GM23338 (cell line): ENCODE measurements around the gene SUN5. TPM values are rescaled to one million over a fixed set of nuclear protein-coding genes. Genes with fewer than 3 reads are reported as not detected.

Experiments
- ATAC-seq: fragments of 200-7000 bp; cut with Tn5 transposase; 3 replicates; pipeline ENCODE4 v1.9.1; 2020
- DNase-seq: peaks from one replicate; pipeline ENCODE4 v3.0.0-alpha.2; 2015; ENCODE audit warnings: low spot score
- H2AFZ ChIP-seq: fragments of 200-600 bp; sonication (generic); 2 replicates; pipeline ENCODE4 v1.8.0; 2016; ENCODE audit warnings: antibody characterized with exemption, mild to moderate bottlenecking, moderate library complexity
- H3F3A ChIP-seq: fragments of 200-600 bp; sonication (generic); replicated peaks from 2 replicates; pipeline ENCODE4 v1.8.0; 2017; ENCODE audit warnings: antibody characterized with exemption, mixed run types, low read depth
- H3K27ac ChIP-seq: fragments of 200-600 bp; sonication (generic); 2 replicates; pipeline ENCODE4 v1.6.1; 2016; ENCODE audit warnings: low read depth
- H3K27me3 ChIP-seq: fragments of 200-600 bp; sonication (generic); 2 replicates; pipeline ENCODE4 v1.8.0; 2016; ENCODE audit warnings: mild to moderate bottlenecking, mixed run types, moderate library complexity; ENCODE audit not compliant: insufficient read depth
- H3K36me3 ChIP-seq: fragments of 200-600 bp; sonication (generic); 2 replicates; pipeline ENCODE4 v1.8.0; 2016; ENCODE audit warnings: mild to moderate bottlenecking; ENCODE audit not compliant: insufficient read depth
- H3K4me1 ChIP-seq: fragments of 200-600 bp; sonication (generic); 2 replicates; pipeline ENCODE4 v1.8.0; 2016; ENCODE audit warnings: mild to moderate bottlenecking, moderate library complexity; ENCODE audit not compliant: insufficient read depth
- H3K4me2 ChIP-seq: fragments of 200-600 bp; sonication (generic); 2 replicates; pipeline ENCODE4 v1.7.1; 2017; ENCODE audit warnings: mixed run types
- H3K4me3 ChIP-seq: fragments of 200-600 bp; sonication (generic); 2 replicates; pipeline ENCODE4 v1.6.1; 2016; ENCODE audit warnings: mixed run types
- H3K79me2 ChIP-seq: fragments of 200-600 bp; sonication (generic); replicated peaks from 2 replicates; pipeline ENCODE4 v1.8.0; 2017; ENCODE audit warnings: mild to moderate bottlenecking; ENCODE audit not compliant: insufficient read depth
- H3K9me2 ChIP-seq: fragments of 200-600 bp; sonication (generic); 2 replicates; pipeline ENCODE4 v1.8.0; 2017; ENCODE audit not compliant: insufficient read depth
- H4K20me1 ChIP-seq: fragments of 200-600 bp; sonication (generic); replicated peaks from 2 replicates; pipeline ENCODE4 v1.8.0; 2017; ENCODE audit warnings: mild to moderate bottlenecking; ENCODE audit not compliant: insufficient read depth
- H3K27ac Mint-ChIP-seq: 2 replicates; pipeline ENCODE4 v1.8.0; 2020; ENCODE audit warnings: inconsistent platforms, mild to moderate bottlenecking, moderate library complexity, mixed read lengths
- H3K27me3 Mint-ChIP-seq: 3 replicates; pipeline ENCODE4 v1.8.0; 2022; ENCODE audit warnings: low read depth, mild to moderate bottlenecking, moderate library complexity, mixed read lengths, inconsistent platforms; ENCODE audit not compliant: insufficient read depth, poor library complexity
- H3K36me3 Mint-ChIP-seq: 3 replicates; pipeline ENCODE4 v1.8.0; 2021; ENCODE audit warnings: low read depth, mild to moderate bottlenecking, inconsistent platforms, moderate library complexity, mixed read lengths
- H3K4me1 Mint-ChIP-seq: 3 replicates; pipeline ENCODE4 v1.8.0; 2020; ENCODE audit warnings: mild to moderate bottlenecking, inconsistent platforms, mixed read lengths
- H3K4me3 Mint-ChIP-seq: 3 replicates; pipeline ENCODE4 v1.8.0; 2021; ENCODE audit warnings: moderate library complexity, mild to moderate bottlenecking, inconsistent platforms, mixed read lengths
- H3K9me3 Mint-ChIP-seq: 3 replicates; pipeline ENCODE4 v1.8.0; 2020; ENCODE audit warnings: moderate library complexity, mild to moderate bottlenecking, inconsistent platforms, mixed read lengths
- CREB1 ChIP-seq: fragments of 250-450 bp; sonication (Bioruptor Pico); IDR thresholded peaks from 2 replicates; pipeline ENCODE4 v1.5.0; 2020; ENCODE audit warnings: low read depth, mild to moderate bottlenecking, moderate library complexity
- EZH2 ChIP-seq: fragments of 200-600 bp; sonication (generic); IDR thresholded peaks from one replicate; pipeline ENCODE4 v1.8.0; 2017; ENCODE audit warnings: antibody characterized with exemption, mild to moderate bottlenecking, low read depth; ENCODE audit not compliant: unreplicated experiment
- EZH2phosphoT487 ChIP-seq: fragments of 200-600 bp; sonication (generic); IDR thresholded peaks from one replicate; pipeline ENCODE4 v1.8.1; 2018; ENCODE audit warnings: antibody characterized with exemption; ENCODE audit not compliant: unreplicated experiment
- JUNB ChIP-seq: IDR thresholded peaks from one replicate; pipeline ENCODE4 v1.6.1; 2016; ENCODE audit warnings: antibody characterized with exemption; ENCODE audit not compliant: unreplicated experiment
- NANOG ChIP-seq: IDR thresholded peaks from 2 replicates; pipeline ENCODE4 v1.6.1; 2016; ENCODE audit warnings: antibody characterized with exemption, borderline replicate concordance
- POLR2AphosphoS5 ChIP-seq: IDR thresholded peaks from 2 replicates; pipeline ENCODE4 v1.6.1; 2016; ENCODE audit warnings: antibody characterized with exemption, low read depth
- STAT1 ChIP-seq: IDR thresholded peaks from one replicate; pipeline ENCODE4 v1.6.1; 2016; ENCODE audit warnings: antibody characterized with exemption; ENCODE audit not compliant: unreplicated experiment
- ZNF114 ChIP-seq: fragments of 250-450 bp; sonication (Bioruptor Pico); IDR thresholded peaks from 2 replicates; pipeline ENCODE4 v1.5.0; 2020; ENCODE audit warnings: mild to moderate bottlenecking, moderate library complexity
- ZNF331 ChIP-seq: fragments of 250-450 bp; sonication (Bioruptor Pico); IDR thresholded peaks from 2 replicates; pipeline ENCODE4 v1.5.0; 2020; ENCODE audit warnings: low read depth, mild to moderate bottlenecking, moderate library complexity
- polyA plus RNA-seq: library from polyadenylated mRNA; unstranded; fragments of >200 nt; fragmentation: Nextera tagmentation; extraction: Ambion mirVana; gene quantifications from 2 replicates; pipeline ENCODE4 v1.2.1, GENCODE V29; 2016
- total RNA-seq: library from RNA; depleted of rRNA; stranded (reverse); fragments of >200 nt; shearing (Covaris generic); gene quantifications from 2 replicates; pipeline ENCODE4 v1.2.3, GENCODE V29; 2014
- TF ChIP-seq, protein P1 (sequence below), 2 experiments: fragments of 200-600 bp in 1 of 2; sonication (generic) in 1 of 2; conservative IDR thresholded peaks; 2 replicates each; pipeline versions ENCODE4 v1.5.1 to v1.6.1; 2016 to 2017; ENCODE audit warnings: antibody characterized with exemption in 2 of 2, low read depth in 2 of 2, mild to moderate bottlenecking in 2 of 2, moderate library complexity in 1 of 2
- TF ChIP-seq, protein P2 (sequence below): IDR thresholded peaks from 2 replicates; pipeline ENCODE4 v1.6.1; 2016; ENCODE audit warnings: antibody characterized with exemption
- TF ChIP-seq, protein P3 (sequence below): fragments of 250-450 bp; sonication (Bioruptor Pico); IDR thresholded peaks from 2 replicates; pipeline ENCODE4 v1.5.0; 2020; ENCODE audit warnings: mild to moderate bottlenecking, moderate library complexity
- TF ChIP-seq, protein P4 (sequence below): IDR thresholded peaks from one replicate; pipeline ENCODE4 v1.6.1; 2018; ENCODE audit warnings: antibody characterized with exemption; ENCODE audit not compliant: unreplicated experiment

The SUN5 gene
- total and polyA plus RNA-seq, 2 experiments from 2014 or later, result not detected

DNA sequence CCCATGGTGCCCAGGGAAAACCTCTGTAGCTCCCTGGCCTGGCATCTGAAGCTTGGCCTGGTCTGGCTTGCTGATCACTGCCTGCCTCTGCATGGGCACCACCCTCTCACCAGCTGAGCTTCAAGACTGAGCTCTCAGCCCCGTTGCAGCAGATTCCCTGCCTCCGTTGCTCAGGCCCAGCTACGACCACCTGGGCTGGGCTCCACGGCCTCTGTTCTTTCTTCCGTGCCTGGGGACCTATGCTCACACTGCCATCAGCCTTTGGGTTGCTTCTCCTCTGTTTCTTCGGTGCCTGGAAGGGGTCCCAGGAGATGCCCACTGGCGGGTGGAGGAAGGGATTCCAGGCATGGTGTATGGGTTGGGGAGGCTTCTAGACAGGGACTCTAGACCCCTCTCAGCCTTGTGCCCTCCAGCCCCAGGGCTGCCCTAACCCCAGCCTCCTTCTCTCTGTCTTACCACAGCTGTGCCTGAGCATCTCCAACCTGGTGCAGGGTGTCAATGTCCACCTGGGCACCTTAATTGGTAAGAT, 12.4 kb upstream of the SUN5 start:
- DNase-seq, result no peak
- no peak overlapping the region for H3K4me3 Mint-ChIP-seq
- no peak overlapping the region for H3K27ac Mint-ChIP-seq
- no peak for ATAC-seq
- H3K9me3 Mint-ChIP-seq, result no peaks in the 10 kb centered on the region
- TF ChIP-seq EZH2phosphoT487 (no peak), STAT1 (no peak), POLR2AphosphoS5 (no peak), ZNF114 (CRISPR knock-in tag) (no peak), JUNB (no peak), CREB1 (CRISPR knock-in tag) (no peak), NANOG (no peak), EZH2 (no peak), ZNF331 (CRISPR knock-in tag) (no peak)
- TF ChIP-seq, protein P1, sequence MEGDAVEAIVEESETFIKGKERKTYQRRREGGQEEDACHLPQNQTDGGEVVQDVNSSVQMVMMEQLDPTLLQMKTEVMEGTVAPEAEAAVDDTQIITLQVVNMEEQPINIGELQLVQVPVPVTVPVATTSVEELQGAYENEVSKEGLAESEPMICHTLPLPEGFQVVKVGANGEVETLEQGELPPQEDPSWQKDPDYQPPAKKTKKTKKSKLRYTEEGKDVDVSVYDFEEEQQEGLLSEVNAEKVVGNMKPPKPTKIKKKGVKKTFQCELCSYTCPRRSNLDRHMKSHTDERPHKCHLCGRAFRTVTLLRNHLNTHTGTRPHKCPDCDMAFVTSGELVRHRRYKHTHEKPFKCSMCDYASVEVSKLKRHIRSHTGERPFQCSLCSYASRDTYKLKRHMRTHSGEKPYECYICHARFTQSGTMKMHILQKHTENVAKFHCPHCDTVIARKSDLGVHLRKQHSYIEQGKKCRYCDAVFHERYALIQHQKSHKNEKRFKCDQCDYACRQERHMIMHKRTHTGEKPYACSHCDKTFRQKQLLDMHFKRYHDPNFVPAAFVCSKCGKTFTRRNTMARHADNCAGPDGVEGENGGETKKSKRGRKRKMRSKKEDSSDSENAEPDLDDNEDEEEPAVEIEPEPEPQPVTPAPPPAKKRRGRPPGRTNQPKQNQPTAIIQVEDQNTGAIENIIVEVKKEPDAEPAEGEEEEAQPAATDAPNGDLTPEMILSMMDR (conservative IDR thresholded peaks at IDR 0.05; ENCODE audit: low read depth in 2 of 2), result no peak
- TF ChIP-seq, protein P2, sequence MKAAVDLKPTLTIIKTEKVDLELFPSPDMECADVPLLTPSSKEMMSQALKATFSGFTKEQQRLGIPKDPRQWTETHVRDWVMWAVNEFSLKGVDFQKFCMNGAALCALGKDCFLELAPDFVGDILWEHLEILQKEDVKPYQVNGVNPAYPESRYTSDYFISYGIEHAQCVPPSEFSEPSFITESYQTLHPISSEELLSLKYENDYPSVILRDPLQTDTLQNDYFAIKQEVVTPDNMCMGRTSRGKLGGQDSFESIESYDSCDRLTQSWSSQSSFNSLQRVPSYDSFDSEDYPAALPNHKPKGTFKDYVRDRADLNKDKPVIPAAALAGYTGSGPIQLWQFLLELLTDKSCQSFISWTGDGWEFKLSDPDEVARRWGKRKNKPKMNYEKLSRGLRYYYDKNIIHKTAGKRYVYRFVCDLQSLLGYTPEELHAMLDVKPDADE, result no peak
- TF ChIP-seq, protein P3, sequence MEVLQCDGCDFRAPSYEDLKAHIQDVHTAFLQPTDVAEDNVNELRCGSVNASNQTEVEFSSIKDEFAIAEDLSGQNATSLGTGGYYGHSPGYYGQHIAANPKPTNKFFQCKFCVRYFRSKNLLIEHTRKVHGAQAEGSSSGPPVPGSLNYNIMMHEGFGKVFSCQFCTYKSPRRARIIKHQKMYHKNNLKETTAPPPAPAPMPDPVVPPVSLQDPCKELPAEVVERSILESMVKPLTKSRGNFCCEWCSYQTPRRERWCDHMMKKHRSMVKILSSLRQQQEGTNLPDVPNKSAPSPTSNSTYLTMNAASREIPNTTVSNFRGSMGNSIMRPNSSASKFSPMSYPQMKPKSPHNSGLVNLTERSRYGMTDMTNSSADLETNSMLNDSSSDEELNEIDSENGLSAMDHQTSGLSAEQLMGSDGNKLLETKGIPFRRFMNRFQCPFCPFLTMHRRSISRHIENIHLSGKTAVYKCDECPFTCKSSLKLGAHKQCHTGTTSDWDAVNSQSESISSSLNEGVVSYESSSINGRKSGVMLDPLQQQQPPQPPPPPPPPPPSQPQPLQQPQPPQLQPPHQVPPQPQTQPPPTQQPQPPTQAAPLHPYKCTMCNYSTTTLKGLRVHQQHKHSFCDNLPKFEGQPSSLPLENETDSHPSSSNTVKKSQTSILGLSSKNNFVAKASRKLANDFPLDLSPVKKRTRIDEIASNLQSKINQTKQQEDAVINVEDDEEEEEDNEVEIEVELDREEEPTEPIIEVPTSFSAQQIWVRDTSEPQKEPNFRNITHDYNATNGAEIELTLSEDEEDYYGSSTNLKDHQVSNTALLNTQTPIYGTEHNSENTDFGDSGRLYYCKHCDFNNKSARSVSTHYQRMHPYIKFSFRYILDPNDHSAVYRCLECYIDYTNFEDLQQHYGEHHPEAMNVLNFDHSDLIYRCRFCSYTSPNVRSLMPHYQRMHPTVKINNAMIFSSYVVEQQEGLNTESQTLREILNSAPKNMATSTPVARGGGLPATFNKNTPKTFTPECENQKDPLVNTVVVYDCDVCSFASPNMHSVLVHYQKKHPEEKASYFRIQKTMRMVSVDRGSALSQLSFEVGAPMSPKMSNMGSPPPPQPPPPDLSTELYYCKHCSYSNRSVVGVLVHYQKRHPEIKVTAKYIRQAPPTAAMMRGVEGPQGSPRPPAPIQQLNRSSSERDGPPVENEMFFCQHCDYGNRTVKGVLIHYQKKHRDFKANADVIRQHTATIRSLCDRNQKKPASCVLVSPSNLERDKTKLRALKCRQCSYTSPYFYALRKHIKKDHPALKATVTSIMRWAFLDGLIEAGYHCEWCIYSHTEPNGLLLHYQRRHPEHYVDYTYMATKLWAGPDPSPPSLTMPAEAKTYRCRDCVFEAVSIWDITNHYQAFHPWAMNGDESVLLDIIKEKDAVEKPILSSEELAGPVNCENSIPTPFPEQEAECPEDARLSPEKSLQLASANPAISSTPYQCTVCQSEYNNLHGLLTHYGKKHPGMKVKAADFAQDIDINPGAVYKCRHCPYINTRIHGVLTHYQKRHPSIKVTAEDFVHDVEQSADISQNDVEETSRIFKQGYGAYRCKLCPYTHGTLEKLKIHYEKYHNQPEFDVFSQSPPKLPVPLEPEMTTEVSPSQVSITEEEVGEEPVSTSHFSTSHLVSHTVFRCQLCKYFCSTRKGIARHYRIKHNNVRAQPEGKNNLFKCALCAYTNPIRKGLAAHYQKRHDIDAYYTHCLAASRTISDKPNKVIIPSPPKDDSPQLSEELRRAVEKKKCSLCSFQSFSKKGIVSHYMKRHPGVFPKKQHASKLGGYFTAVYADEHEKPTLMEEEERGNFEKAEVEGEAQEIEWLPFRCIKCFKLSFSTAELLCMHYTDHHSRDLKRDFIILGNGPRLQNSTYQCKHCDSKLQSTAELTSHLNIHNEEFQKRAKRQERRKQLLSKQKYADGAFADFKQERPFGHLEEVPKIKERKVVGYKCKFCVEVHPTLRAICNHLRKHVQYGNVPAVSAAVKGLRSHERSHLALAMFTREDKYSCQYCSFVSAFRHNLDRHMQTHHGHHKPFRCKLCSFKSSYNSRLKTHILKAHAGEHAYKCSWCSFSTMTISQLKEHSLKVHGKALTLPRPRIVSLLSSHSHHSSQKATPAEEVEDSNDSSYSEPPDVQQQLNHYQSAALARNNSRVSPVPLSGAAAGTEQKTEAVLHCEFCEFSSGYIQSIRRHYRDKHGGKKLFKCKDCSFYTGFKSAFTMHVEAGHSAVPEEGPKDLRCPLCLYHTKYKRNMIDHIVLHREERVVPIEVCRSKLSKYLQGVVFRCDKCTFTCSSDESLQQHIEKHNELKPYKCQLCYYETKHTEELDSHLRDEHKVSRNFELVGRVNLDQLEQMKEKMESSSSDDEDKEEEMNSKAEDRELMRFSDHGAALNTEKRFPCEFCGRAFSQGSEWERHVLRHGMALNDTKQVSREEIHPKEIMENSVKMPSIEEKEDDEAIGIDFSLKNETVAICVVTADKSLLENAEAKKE (CRISPR knock-in tag), result no peak
- TF ChIP-seq, protein P4, sequence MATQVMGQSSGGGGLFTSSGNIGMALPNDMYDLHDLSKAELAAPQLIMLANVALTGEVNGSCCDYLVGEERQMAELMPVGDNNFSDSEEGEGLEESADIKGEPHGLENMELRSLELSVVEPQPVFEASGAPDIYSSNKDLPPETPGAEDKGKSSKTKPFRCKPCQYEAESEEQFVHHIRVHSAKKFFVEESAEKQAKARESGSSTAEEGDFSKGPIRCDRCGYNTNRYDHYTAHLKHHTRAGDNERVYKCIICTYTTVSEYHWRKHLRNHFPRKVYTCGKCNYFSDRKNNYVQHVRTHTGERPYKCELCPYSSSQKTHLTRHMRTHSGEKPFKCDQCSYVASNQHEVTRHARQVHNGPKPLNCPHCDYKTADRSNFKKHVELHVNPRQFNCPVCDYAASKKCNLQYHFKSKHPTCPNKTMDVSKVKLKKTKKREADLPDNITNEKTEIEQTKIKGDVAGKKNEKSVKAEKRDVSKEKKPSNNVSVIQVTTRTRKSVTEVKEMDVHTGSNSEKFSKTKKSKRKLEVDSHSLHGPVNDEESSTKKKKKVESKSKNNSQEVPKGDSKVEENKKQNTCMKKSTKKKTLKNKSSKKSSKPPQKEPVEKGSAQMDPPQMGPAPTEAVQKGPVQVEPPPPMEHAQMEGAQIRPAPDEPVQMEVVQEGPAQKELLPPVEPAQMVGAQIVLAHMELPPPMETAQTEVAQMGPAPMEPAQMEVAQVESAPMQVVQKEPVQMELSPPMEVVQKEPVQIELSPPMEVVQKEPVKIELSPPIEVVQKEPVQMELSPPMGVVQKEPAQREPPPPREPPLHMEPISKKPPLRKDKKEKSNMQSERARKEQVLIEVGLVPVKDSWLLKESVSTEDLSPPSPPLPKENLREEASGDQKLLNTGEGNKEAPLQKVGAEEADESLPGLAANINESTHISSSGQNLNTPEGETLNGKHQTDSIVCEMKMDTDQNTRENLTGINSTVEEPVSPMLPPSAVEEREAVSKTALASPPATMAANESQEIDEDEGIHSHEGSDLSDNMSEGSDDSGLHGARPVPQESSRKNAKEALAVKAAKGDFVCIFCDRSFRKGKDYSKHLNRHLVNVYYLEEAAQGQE, result no peak
- H3K27ac ChIP-seq, result no peak overlapping the region
- H3K27me3 Mint-ChIP-seq, result peaks cover 17% of the 10 kb centered on the region
- H3K36me3 ChIP-seq, result no peaks in the 10 kb centered on the region
- H4K20me1 ChIP-seq, result no peaks in the 10 kb centered on the region
- no peak overlapping the region for H2AFZ ChIP-seq
- H3K4me2 ChIP-seq, result no peak overlapping the region
- H3K4me1 ChIP-seq, result no peaks in the 10 kb centered on the region
- no peaks in the 10 kb centered on the region for H3K36me3 Mint-ChIP-seq
- H3K27me3 ChIP-seq, result no peaks in the 10 kb centered on the region
- H3F3A ChIP-seq, result no peaks in the 10 kb centered on the region
- no peak overlapping the region for H3K4me3 ChIP-seq
- H3K4me1 Mint-ChIP-seq, result peaks cover 12% of the 10 kb centered on the region
- no peaks in the 10 kb centered on the region for H3K9me2 ChIP-seq
- no peaks in the 10 kb centered on the region for H3K79me2 ChIP-seq
